ENCODE data around the gene ITGB1.
"Not testable (repeated sequence)": the region's sequence is repeated elsewhere in the genome, so short reads cannot be mapped to it uniquely, and the experiment has no call there.

The ITGB1 gene

GRCh38 chr10:32895200-32895968 is 62.6 kb downstream of the ITGB1 start:
- in situ Hi-C loops (cut with HindIII; ENCODE audit: low sequenced_read_pairs), result not testable (repeated sequence)

- in situ Hi-C loops (cut with HindIII; ENCODE audit: low sequenced_read_pairs), result no loop called here
Measured at GRCh38 chr10:32893916-32894664, 63.9 kb downstream of the ITGB1 start.

GRCh38 chr10:32893434-32893833 is 64.6 kb downstream of the ITGB1 start:
- in situ Hi-C loops (cut with HindIII; ENCODE audit: low sequenced_read_pairs), result no loop called here

- in situ Hi-C loops (cut with HindIII; ENCODE audit: low sequenced_read_pairs), result no loop called here
Measured at GRCh38 chr10:32891261-32891660, 66.8 kb downstream of the ITGB1 start.

GRCh38 chr10:32890444-32890843 is 67.6 kb downstream of the ITGB1 start:
- in situ Hi-C loops (cut with HindIII; ENCODE audit: low sequenced_read_pairs), result no loop called here

GRCh38 chr10:32889631-32890212 is 68.3 kb downstream of the ITGB1 start:
- in situ Hi-C loops (cut with HindIII; ENCODE audit: low sequenced_read_pairs), result no loop called here

GRCh38 chr10:32888161-32888927 is 69.7 kb downstream of the ITGB1 start:
- in situ Hi-C loops (cut with HindIII; ENCODE audit: low sequenced_read_pairs), result no loop called here

- in situ Hi-C loops (cut with HindIII; ENCODE audit: low sequenced_read_pairs), result no loop called here
Measured at GRCh38 chr10:32887481-32887880, 70.5 kb downstream of the ITGB1 start.

- in situ Hi-C loops (cut with HindIII; ENCODE audit: low sequenced_read_pairs), result no loop called here
Measured at GRCh38 chr10:32882076-32882475, 76.0 kb downstream of the ITGB1 start.

GRCh38 chr10:32878646-32879045 is 79.4 kb downstream of the ITGB1 start:
- in situ Hi-C loops (cut with HindIII; ENCODE audit: low sequenced_read_pairs), result no loop called here

GRCh38 chr10:32877915-32878314 is 80.1 kb downstream of the ITGB1 start:
- in situ Hi-C loops (cut with HindIII; ENCODE audit: low sequenced_read_pairs), result no loop called here

- in situ Hi-C loops (cut with HindIII; ENCODE audit: low sequenced_read_pairs), result no loop called here
Measured at GRCh38 chr10:32865170-32865569, 92.9 kb downstream of the ITGB1 start.

GRCh38 chr10:32854435-32854834 is 103.6 kb downstream of the ITGB1 start:
- in situ Hi-C loops (cut with HindIII; ENCODE audit: low sequenced_read_pairs), result no loop called here

- in situ Hi-C loops (cut with HindIII; ENCODE audit: low sequenced_read_pairs), result no loop called here
Measured at GRCh38 chr10:32851301-32851700, 106.7 kb downstream of the ITGB1 start.

Measured in endothelial cell of hepatic sinusoid (primary cell).